ENCODE results near the gene PCGF5.
A peak's percentile ranks its signal among the peaks of the same experiment; 100 is the strongest.

PCGF5 gene

DNA sequence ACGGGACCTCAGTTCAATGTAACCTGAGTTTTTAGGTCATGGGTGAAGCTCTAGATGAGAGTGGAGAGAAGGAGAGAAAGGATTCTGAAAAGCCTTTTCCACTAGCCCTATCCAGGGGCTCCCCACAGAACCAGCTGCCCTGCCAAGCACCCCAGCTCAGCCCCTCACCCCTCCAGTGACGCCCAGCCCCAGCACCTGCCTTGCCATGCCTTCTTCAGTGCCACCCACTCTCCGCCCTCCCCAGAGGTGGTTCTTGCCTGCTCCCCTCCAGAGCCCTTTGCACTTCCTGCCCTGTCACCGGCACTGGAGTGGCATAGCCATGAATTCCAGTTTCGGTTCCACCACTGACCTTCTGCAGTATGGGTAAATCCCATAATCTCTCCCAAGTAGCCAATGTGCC lies 70.1 kb downstream of the PCGF5 start:
- Mint-ChIP-seq H3K27me3 (ENCODE audit: low read depth, poor library complexity) (peaks cover 5% of the 10 kb centered on the region), H3K9me3 (no peaks in the 10 kb centered on the region), H3K4me3 (no peak overlapping the region), H3K4me1 (no peaks in the 10 kb centered on the region), H3K27ac (no peak overlapping the region), H3K36me3 (ENCODE audit: low read depth) (no peaks in the 10 kb centered on the region)
- TF ChIP-seq, protein P1, sequence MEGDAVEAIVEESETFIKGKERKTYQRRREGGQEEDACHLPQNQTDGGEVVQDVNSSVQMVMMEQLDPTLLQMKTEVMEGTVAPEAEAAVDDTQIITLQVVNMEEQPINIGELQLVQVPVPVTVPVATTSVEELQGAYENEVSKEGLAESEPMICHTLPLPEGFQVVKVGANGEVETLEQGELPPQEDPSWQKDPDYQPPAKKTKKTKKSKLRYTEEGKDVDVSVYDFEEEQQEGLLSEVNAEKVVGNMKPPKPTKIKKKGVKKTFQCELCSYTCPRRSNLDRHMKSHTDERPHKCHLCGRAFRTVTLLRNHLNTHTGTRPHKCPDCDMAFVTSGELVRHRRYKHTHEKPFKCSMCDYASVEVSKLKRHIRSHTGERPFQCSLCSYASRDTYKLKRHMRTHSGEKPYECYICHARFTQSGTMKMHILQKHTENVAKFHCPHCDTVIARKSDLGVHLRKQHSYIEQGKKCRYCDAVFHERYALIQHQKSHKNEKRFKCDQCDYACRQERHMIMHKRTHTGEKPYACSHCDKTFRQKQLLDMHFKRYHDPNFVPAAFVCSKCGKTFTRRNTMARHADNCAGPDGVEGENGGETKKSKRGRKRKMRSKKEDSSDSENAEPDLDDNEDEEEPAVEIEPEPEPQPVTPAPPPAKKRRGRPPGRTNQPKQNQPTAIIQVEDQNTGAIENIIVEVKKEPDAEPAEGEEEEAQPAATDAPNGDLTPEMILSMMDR (IDR thresholded peaks at IDR 0.05), result no peak
- DNase-seq, result no peak

DNA sequence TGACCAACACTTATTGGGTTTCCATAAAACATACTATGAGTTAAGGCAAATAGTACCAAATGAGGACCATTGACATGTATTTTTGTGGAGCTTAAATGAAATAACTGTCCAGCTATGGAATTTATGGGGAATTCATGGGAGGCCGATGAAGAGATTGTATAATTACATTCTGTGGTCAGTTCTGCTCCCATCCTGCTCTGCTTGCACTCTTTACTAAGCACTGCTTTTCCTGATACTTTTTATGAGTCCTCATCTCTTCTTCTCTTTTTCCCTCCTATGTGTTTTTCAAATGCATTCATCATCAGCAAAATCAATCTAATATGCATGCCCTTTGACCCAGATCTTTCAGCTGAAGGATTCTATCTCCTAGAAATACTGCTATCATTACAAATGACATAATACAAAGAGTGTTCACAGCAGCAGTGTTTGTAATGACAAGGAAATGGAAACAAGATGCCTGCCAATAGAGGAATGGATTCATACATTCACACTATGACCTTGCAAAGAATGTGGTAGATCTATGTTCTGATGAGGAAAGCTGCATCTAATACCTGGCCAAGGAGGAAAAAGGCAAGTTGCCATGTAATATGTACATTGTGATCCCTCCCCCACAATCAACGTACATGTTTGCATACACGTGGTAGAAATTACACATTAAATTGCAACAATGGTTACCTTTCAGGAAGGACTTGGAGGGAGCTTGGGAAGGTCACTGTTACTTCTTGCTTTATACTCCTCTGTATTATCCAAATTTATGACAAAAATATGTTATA lies 73.9 kb downstream of the PCGF5 start:
- H3K27ac Mint-ChIP-seq, result peak overlapping the region; percentile 1

GRCh38 chr10:91295346-91295745 lies 74.9 kb downstream of the PCGF5 start:
- no peak for DNase-seq
- TF ChIP-seq, protein P1 (IDR thresholded peaks at IDR 0.05), result no peak
- Mint-ChIP-seq H3K4me3 (no peak overlapping the region), H3K27ac (no peak overlapping the region), H3K27me3 (ENCODE audit: low read depth, poor library complexity) (no peaks in the 10 kb centered on the region), H3K4me1 (peaks cover 12% of the 10 kb centered on the region), H3K36me3 (ENCODE audit: low read depth) (no peaks in the 10 kb centered on the region), H3K9me3 (no peaks in the 10 kb centered on the region)

More for the DNA sequence above, 73.9 kb downstream of the PCGF5 start:
- TF ChIP-seq, protein P1 (IDR thresholded peaks at IDR 0.05), result no peak
- Mint-ChIP-seq H3K36me3 (ENCODE audit: low read depth) (no peaks in the 10 kb centered on the region), H3K4me1 (peaks cover 12% of the 10 kb centered on the region), H3K27me3 (ENCODE audit: low read depth, poor library complexity) (no peaks in the 10 kb centered on the region), H3K4me3 (no peak overlapping the region), H3K9me3 (no peaks in the 10 kb centered on the region)
- no peak for DNase-seq

- Mint-ChIP-seq H3K36me3 (ENCODE audit: low read depth) (no peaks in the 10 kb centered on the region), H3K4me1 (peaks cover 12% of the 10 kb centered on the region), H3K4me3 (no peak overlapping the region), H3K27me3 (ENCODE audit: low read depth, poor library complexity) (no peaks in the 10 kb centered on the region), H3K9me3 (no peaks in the 10 kb centered on the region), H3K27ac (no peak overlapping the region)
- TF ChIP-seq, protein P1 (IDR thresholded peaks at IDR 0.05), result peak; percentile 32
- no peak for DNase-seq
These were observed 76.0 kb downstream of the PCGF5 start for GRCh38 chr10:91296471-91296870.

DNA sequence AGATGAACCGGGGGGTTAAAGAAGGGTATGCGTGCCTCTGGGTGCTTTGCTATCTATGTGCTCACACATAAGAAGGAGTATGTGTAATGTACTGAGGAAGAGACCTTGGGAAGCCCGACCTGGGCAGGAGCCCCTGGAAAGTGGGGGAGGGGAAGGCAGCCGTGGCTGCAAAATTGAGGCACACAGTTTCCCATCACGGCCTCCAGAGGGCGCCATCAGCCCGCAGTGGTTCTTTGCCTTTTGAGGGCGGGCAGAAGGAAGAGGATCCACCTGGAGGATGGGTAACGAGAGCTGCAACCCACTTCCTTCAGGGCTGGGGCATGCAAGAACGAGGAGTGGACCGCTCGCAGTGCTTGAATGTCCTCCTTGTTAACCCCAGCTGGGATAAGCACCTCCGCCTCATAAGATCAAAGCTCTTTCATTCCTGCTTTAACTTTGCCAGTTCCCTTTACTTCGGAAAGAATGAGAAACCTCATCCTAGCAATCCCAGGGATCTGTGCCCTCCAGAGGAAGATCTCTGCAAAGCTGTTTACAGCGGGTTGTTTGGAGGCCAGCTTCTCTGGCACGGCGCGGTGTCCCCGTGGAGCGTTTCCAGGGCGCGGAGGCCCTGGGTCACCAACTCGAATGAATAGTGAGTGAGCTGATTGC lies 77.9 kb downstream of the PCGF5 start:
- no peak overlapping the region for H3K27ac Mint-ChIP-seq
- H3K27me3 Mint-ChIP-seq (ENCODE audit: low read depth, poor library complexity), result no peaks in the 10 kb centered on the region
- H3K4me3 Mint-ChIP-seq, result peak overlapping the region; percentile 74
- H3K4me1 Mint-ChIP-seq, result peaks cover 12% of the 10 kb centered on the region
- TF ChIP-seq, protein P1 (IDR thresholded peaks at IDR 0.05), result peak; percentile 87
- DNase-seq, result peak; percentile 84
- no peaks in the 10 kb centered on the region for H3K36me3 Mint-ChIP-seq (ENCODE audit: low read depth)
- H3K9me3 Mint-ChIP-seq, result no peaks in the 10 kb centered on the region
